Inflammatory macrophage treated with lipopolysaccharide for 4 hours (primary cell): ENCODE measurements around the gene OTUD3.
"Not testable (repeated sequence)": the region's sequence is repeated elsewhere in the genome, so short reads cannot be mapped to it uniquely, and the experiment has no call there.

ENCODE experiments used
- DNase-seq: peaks from one replicate; pipeline ENCODE4 v3.0.0-alpha.2; 2020

OTUD3 gene

GRCh38 chr1:19869929-19870328 is 12.3 kb upstream of the OTUD3 start:
- no peak for DNase-seq

DNA sequence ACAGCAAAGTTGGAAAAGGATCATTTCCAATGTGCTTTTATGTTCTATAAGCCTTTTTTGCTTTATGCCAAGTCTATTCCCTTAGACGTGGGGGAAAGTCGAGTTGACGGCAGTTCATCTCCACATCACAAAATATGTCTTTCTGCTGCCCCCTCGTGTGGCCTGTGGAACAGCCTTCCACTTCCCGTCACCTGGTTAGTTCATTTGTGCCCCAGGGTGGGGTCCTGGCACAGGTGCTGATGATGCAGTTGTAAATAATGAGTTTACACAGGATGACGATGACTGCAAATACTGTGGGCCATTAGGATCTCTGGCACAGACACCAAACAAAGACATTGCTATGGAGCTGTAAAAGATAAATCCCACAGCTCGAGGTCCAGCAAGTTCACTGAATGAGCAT is 10.0 kb upstream of the OTUD3 start:
- no peak for DNase-seq

GRCh38 chr1:19877181-19877750 is 4.9 kb upstream of the OTUD3 start:
- peak; percentile 20 for DNase-seq

DNA sequence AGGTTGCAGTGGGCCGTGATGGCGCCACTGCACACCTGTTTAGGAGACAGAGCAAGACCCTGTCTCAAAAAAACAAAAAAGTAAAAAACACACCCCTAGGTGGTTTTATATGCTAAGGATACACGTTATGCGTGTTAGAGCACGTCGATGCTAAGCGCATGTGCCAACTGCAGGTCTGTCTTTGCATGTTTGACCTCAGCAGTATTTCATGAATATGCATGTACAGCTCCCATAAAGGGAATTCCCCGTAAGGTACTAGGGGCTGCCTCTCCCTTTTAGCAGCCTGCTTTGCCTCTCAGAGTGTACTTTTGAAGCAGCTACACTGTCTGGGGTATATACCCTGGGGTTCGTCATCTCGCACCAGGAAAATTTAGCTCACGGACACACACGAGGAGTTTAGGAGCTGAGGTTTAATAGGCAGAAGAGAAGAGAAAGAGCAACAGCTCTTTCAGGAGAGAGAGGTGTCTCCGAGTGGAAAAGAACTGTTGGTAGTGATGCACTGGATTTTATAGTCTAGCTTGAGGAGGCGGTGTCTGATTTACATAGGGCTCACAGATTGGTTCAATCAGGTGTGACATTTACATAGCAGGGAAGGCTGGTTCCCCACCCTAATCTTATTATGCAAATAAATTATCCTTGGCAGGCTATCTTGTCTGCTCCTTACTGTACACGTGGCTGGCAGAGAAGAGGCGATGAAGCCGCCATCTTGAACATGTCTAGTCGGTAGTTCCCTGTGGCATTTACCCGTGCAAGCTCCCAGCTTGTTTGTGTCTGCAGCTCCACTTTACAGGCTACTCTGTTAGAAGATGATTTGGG is 4.2 kb upstream of the OTUD3 start:
- DNase-seq = no peak

DNA sequence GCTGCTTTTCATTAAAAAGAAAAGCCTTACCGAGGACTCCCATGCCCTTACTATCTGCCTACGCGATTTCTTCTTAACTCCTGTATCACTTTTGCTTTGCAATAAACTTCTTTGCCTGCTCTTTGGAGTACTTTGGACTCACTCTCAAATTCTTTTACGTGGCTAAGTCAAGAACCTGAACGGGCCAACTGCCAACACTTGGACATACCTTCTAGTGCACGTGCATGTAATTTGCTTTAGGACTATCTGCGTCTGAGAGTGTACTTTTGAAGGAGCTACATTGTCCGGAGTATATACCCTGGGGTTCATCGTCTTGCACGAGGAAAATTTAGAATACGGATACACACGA is 3.6 kb upstream of the OTUD3 start:
- DNase-seq = no peak

DNA sequence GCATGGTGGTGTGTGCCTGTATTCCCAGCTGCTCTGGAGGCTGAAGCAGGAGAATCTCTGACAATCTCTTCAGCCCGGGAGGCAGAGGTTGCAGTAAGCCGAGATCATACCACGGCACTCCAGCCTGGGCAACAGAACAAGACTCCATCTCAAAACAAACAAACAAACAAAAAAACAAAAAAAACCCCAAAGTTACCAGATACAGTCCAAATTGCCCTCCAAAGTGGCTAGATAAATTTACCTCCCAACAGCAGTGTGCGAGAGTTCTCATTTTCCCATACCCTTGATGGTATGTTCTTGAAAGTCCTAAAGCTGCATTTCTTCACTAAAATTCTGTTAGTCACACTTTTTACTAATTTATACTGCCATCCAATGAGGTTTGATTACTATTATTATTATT is 3.0 kb upstream of the OTUD3 start:
- no peak for DNase-seq

GRCh38 chr1:19879661-19880060 is 2.5 kb upstream of the OTUD3 start:
- DNase-seq = no peak

GRCh38 chr1:19880841-19881240 is 1.4 kb upstream of the OTUD3 start:
- DNase-seq = not testable (repeated sequence)

DNA sequence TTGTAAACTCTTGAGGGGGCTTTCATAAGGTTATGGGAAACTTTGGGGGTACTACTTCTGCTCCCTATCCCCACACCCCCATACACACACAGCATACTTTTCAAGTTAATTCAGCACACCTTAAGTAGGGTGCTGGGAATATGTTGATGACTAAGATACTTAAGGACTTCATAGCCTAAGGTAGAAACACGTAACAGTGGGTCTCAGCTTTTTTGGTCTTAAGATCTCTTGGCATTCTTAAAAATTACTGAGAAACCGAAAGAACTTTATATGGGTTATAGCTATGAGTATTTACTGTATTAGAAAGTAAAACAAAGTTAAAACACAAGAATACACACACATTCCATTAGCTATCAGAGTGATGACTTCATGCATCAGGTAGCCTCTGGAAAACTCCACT is 2.1 kb downstream of the OTUD3 start:
- no peak for DNase-seq

DNA sequence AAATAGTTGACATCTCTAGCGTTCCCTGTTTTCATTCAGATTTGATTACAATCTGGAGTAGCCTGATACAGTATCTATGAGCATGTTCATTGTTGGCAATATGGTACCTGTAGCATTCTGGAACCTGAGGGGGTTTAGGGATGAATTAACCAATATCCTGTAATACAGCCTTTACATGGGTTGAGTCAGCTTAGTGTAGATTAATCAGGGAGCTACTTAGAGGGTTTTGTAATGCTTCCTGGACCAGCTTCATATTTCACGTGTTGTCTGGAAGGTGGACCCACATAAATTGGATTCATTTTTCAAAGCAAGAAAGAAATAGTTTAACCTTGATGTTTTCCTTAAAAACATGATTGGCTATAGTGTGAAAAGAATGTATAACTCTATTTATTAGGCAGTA is 3.6 kb downstream of the OTUD3 start:
- DNase-seq = no peak

GRCh38 chr1:19888112-19888511 is 5.9 kb downstream of the OTUD3 start:
- no peak for DNase-seq

DNA sequence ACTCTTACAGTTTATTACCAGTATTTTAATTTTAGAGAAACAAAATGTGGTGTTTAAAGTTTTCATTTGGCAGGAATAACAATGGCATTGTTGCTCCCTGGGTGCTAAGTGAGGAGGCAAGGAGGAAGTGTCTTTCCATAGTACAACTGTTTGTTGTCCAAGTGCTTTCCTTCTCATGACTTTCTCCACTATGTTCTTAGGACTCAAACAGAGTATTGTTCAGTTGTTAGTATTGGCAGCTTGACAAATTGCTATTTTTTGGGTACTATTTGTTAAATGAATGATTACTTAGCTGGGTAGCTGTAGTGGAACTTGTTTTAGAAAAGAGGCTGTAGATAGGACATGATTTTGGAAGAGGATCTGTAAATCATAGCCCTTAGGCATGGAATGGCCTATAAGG is 7.5 kb downstream of the OTUD3 start:
- no peak for DNase-seq

DNA sequence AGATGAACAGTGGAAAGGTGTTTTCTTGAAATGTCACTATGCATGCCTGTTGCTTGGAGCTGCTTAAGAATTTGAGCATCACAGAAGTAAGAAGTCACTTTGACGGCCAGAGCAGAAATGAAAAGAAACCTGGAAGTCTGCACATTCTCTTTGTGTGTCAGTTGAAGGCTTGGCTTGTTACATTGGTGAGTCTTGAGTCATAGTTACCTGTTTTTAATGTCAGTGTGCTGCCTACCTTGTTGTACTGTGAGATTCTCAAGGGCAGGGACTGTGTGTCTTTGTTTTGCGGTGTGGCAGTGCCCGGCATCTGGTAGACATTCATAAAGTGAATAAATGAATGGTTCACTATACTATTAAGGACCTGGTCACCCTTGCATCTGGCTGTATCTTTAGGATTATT is 9.9 kb downstream of the OTUD3 start:
- DNase-seq = no peak

GRCh38 chr1:19892628-19893168 is 10.5 kb downstream of the OTUD3 start:
- DNase-seq = peak; percentile 5

GRCh38 chr1:19893687-19894086 is 11.5 kb downstream of the OTUD3 start:
- DNase-seq = no peak

DNA sequence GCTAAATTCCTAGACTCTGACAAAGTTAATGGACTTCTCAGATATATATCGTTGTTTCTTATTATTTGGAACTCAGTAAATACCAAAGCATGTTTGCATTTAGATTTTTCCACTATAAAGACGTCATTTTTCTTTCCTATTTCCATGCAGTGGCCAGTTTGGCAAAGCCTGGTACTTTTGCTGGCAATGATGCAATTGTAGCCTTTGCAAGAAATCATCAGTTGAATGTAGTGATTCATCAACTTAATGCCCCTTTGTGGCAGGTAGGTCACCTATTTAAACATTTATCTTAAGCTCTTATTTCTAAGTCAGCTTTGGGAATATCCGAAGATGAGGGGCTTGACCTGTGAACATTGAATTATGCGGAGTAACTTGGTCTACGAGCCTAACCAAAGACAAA is 12.0 kb downstream of the OTUD3 start:
- no peak for DNase-seq

DNA sequence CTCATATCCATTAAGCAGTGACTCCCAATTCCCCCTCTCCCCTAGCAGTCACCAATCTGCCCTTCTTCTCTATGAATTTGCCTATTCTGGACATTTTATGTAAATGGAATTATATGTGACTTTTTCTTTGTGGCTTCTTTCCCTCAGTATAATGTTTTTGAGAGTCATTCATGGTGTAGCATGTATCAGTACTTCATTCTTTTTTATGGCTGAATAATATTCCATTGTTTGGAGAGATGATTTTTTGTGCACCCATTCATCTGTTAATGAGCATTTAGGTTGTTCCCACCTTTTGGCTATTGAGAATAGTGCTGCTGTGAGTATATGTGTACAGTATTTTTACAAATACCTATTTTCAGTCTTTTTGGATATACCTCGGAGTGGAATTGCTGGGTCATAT is 19.5 kb downstream of the OTUD3 start:
- no peak for DNase-seq

GRCh38 chr1:19903621-19904020 is 21.4 kb downstream of the OTUD3 start:
- DNase-seq = no peak

- no peak for DNase-seq
Observed at GRCh38 chr1:19907456-19907855, 25.3 kb downstream of the OTUD3 start.

- DNase-seq = no peak
Observed at GRCh38 chr1:19909392-19909791, 27.2 kb downstream of the OTUD3 start.

GRCh38 chr1:19909971-19910370 is 27.8 kb downstream of the OTUD3 start:
- no peak for DNase-seq

DNA sequence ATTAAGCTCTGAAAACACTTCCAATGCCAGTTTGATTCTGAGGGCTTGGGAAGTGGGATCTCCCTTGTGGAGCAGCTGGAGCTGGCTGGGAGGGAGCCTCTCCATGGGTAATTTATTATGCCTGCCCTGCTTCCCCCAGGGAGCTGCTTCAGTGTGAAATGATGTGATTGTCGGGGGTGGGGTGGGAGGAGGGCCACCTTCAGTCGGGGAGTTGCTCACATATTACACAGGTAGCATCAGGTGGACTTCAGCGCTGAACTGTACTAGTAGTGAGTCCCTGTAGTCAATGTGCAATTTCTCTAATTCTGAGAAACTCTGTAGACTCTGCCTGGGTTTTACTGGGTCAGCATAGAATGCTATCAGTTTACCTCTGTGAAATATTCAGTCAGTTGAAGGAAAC is 28.5 kb downstream of the OTUD3 start:
- DNase-seq = no peak

GRCh38 chr1:19918057-19918456 is 35.9 kb downstream of the OTUD3 start:
- peak; percentile 74 for DNase-seq

- no peak for DNase-seq
Observed at GRCh38 chr1:19920132-19920710, 38.0 kb downstream of the OTUD3 start.
